Fibroblast of pulmonary artery (primary cell): ENCODE data around the gene ZSCAN12.
"Not testable (repeated sequence)": the region's sequence is repeated elsewhere in the genome, so short reads cannot be mapped to it uniquely, and the experiment has no call there.

Experiments used
- DNase-seq: peaks from one replicate; pipeline ENCODE4 v3.0.0-alpha.2; 2010; ENCODE audit warnings: low read depth
- H3K4me3 ChIP-seq: replicated peaks from 2 replicates; pipeline ENCODE4 v1.5.1; 2011; ENCODE audit warnings: low read depth, mild to moderate bottlenecking, control low read depth, low read length, moderate library complexity
- TF ChIP-seq, protein P1 (sequence below): IDR thresholded peaks from 2 replicates; pipeline ENCODE4 v1.5.1; 2011; ENCODE audit warnings: mild to moderate bottlenecking, control low read depth, low read length, inconsistent platforms; ENCODE audit errors: missing control alignments

ZSCAN12 gene

DNA sequence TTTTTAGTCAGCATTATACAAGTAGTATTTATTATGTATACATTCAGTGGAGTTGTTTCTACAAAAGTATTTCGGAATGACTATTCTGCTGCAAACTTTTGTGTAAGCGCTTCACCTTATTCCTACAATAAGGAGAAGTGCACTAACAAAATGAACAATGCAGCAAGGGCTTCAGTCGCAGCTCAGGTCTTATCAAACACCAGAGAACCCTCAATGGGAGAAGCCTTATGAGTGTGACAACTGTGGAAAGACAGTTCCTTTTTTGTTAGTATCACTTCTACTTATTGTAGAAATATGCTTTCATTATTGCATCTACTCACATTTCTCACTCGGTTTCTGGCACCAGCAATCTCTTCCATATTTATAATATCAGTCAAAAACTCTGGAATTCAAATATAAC is 31.0 kb downstream of the ZSCAN12 start:
- TF ChIP-seq, protein P1, sequence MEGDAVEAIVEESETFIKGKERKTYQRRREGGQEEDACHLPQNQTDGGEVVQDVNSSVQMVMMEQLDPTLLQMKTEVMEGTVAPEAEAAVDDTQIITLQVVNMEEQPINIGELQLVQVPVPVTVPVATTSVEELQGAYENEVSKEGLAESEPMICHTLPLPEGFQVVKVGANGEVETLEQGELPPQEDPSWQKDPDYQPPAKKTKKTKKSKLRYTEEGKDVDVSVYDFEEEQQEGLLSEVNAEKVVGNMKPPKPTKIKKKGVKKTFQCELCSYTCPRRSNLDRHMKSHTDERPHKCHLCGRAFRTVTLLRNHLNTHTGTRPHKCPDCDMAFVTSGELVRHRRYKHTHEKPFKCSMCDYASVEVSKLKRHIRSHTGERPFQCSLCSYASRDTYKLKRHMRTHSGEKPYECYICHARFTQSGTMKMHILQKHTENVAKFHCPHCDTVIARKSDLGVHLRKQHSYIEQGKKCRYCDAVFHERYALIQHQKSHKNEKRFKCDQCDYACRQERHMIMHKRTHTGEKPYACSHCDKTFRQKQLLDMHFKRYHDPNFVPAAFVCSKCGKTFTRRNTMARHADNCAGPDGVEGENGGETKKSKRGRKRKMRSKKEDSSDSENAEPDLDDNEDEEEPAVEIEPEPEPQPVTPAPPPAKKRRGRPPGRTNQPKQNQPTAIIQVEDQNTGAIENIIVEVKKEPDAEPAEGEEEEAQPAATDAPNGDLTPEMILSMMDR, result no peak

DNA sequence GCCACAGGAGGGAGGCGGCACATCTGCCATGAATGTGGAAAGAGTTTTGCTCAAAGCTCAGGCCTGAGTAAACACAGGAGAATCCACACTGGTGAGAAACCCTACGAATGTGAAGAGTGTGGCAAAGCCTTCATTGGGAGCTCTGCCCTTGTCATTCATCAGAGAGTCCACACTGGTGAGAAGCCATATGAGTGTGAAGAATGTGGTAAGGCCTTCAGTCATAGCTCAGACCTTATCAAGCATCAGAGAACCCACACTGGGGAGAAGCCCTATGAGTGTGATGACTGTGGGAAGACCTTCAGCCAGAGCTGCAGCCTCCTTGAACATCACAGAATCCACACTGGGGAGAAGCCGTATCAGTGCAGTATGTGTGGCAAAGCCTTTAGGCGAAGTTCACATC is 34.0 kb downstream of the ZSCAN12 start:
- not testable (repeated sequence) for H3K4me3 ChIP-seq, DNase-seq

More for the DNA sequence above, 31.0 kb downstream of the ZSCAN12 start:
- DNase-seq, result no peak
- H3K4me3 ChIP-seq, result no peak overlapping the region

DNA sequence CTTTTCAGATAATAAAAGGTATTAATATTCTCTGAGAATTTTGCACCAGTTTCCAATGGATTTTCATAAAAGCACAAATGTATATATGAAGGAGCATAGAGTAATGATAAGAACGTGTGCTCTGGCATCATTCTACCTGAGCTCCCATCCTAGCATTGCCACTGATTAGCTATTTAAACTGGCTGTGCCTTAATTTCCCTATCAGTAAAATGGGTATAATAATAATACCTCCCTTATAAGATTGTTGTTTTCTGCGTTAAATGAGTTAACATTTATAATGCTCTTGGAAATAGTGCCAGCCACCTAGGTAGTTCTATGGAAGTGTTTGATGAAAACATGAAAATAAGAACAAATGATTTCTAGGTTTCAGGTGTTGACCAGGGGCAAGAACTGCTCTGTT is 38.6 kb downstream of the ZSCAN12 start:
- DNase-seq, result no peak
- TF ChIP-seq, protein P1, result no peak
- H3K4me3 ChIP-seq, result no peak overlapping the region

DNA sequence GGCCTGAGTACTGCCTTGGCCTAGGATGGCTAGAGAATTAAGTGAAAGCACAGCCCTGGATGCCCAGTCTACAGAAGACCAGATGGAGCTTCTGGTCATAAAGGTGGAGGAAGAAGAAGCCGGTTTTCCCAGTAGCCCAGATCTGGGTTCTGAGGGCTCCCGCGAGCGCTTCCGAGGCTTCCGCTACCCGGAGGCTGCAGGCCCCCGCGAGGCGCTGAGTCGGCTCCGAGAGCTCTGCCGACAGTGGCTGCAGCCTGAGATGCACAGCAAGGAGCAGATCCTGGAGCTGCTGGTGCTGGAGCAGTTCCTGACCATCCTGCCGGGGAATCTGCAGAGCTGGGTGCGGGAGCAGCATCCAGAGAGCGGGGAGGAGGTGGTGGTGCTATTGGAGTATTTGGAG is 40.0 kb downstream of the ZSCAN12 start:
- H3K4me3 ChIP-seq, result not testable (repeated sequence)

DNA sequence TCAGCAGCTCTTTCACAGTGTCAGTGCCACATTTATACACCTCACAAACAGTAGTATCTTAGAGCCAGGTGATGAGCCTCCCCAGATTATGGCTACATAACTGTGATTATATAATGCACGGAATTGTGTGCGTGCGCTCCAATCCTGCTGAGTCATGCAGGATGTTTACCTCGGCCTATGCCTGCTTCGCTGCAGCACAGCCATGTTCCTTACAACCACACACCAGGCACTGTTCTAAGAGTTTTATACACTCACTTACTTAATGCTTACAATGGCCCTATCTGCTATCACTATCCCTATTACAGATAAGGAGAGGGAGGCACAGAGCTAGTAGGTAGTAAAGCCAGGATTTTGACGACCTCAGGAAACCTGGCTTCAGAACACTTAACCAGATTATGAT is 42.5 kb downstream of the ZSCAN12 start:
- no peak overlapping the region for H3K4me3 ChIP-seq
- DNase-seq, result peak; percentile 21
- TF ChIP-seq, protein P1, result no peak

More for the DNA sequence above, 40.0 kb downstream of the ZSCAN12 start:
- not testable (repeated sequence) for DNase-seq

DNA sequence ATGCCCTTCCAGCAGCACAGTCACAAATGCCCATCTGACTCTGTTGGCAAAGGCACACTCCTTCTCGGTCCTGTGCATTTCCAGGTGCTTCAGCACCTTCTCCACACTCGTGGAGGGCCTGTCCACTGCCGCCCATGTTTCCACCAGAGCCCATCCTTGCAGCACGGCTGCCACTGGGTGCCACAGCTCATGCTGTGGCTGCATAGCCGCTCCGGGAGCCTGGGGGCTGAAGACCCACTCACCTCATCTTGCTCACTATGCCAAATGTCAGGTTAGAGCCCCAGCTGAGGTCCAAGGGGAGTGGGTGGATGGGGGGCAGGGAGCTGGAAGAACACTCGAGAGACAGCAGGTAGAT is 42.9 kb downstream of the ZSCAN12 start:
- TF ChIP-seq, protein P1, result no peak
- no peak overlapping the region for H3K4me3 ChIP-seq
- DNase-seq, result no peak

DNA sequence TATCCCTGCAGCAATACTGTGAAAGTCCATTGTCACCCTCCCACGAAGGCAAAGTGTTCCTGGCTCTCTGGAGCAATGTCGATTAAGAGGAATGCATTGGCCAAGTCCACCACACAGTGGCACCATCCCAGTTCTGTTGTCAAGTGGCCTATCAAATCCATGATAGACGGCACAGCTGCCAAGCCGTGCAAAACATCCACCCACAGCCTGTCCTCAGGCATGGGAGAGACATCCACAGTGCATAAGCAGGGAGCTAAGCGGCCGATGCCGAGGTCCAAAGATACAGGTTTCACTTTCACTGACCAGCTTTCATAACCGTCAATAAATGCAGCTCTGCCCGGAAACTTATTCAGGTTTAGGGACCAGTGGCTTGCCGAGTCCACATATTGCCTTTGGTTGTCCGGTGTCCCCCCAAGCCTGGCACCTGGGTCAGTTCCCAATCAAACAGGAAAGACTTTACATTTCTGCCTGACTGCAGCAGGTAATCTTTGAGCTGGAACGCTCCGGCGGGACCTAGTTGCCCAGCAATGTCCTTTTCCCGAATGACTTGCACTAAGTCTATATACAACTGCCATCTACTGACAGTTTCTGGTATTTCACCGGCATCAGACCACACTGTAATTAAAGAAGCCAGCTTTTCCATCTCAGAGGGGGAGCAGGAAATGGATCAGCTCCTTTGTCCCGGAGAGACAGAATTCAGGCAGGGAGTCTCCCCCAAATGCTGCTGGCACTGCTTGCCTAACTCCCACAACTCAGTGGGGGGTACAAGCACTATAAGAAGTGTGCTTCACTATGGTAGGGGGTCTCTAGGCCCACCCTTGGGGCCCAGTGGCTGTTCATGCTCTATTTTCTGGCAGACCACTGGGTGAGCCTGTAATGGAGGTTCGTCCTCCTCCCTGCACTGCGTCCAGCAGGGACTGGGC is 43.5 kb downstream of the ZSCAN12 start:
- H3K4me3 ChIP-seq, result peak overlapping the region; percentile 71
- TF ChIP-seq, protein P1, result peak; percentile 72
- peak; percentile 94 for DNase-seq
